NCI-H187 (cell line): Measurements from ENCODE around the gene DRD2.

Experiments
- DNase-seq, 2 experiments: peaks; one replicate each; lab custom pipeline; 2025; lab: John Stamatoyannopoulos, UW

DRD2 gene

GRCh38 chr11:113400631-113401230 lies 74.5 kb downstream of the DRD2 start:
- DNase-seq: no peak

GRCh38 chr11:113398669-113399430 lies 76.3 kb downstream of the DRD2 start:
- DNase-seq: no peak

GRCh38 chr11:113397821-113398220 lies 77.4 kb downstream of the DRD2 start:
- no peak for DNase-seq

- no peak for DNase-seq
Observed at GRCh38 chr11:113397212-113397611, 78.0 kb downstream of the DRD2 start.

- DNase-seq: no peak
Observed at GRCh38 chr11:113396690-113397089, 78.5 kb downstream of the DRD2 start.

- DNase-seq: no peak
Observed at GRCh38 chr11:113395782-113396336, 79.3 kb downstream of the DRD2 start.

- DNase-seq: no peak
Observed at GRCh38 chr11:113394919-113395318, 80.3 kb downstream of the DRD2 start.

GRCh38 chr11:113393501-113393985 lies 81.7 kb downstream of the DRD2 start:
- no peak for DNase-seq

- DNase-seq: no peak
Observed at GRCh38 chr11:113392236-113392921, 82.8 kb downstream of the DRD2 start.

GRCh38 chr11:113389272-113389671 lies 85.9 kb downstream of the DRD2 start:
- DNase-seq: no peak

- DNase-seq: no peak
Observed at GRCh38 chr11:113387605-113388211, 87.5 kb downstream of the DRD2 start, which contains the start of gene ANKK1. Gene ANKK1, plus strand, starts transcription at chr11:113387779. Its CDS starts 106 bp downstream, at chr11:113387885.

- DNase-seq: no peak
Observed at GRCh38 chr11:113386866-113387265, 88.3 kb downstream of the DRD2 start.

- DNase-seq: no peak
Observed at GRCh38 chr11:113385749-113386148, 89.4 kb downstream of the DRD2 start.

- DNase-seq: no peak
Observed at GRCh38 chr11:113384551-113384950, 90.6 kb downstream of the DRD2 start.

- DNase-seq: no peak
Observed at GRCh38 chr11:113382121-113382520, 93.1 kb downstream of the DRD2 start.

- no peak for DNase-seq
Observed at GRCh38 chr11:113378692-113379091, 96.5 kb downstream of the DRD2 start.

- DNase-seq: no peak
Observed at GRCh38 chr11:113377681-113378412, 97.4 kb downstream of the DRD2 start.

GRCh38 chr11:113376156-113376555 lies 99.0 kb downstream of the DRD2 start:
- DNase-seq: no peak

GRCh38 chr11:113375402-113375801 lies 99.8 kb downstream of the DRD2 start:
- no peak for DNase-seq

- no peak for DNase-seq
Observed at GRCh38 chr11:113373981-113374560, 101.1 kb downstream of the DRD2 start.

- DNase-seq: no peak
Observed at GRCh38 chr11:113373306-113373705, 101.9 kb downstream of the DRD2 start.
